C4-2B (cell line): ENCODE measurements around the gene ARHGEF28.

ENCODE experiments used
- ZFX ChIP-seq: fragments of 450-650 bp; IDR thresholded peaks from 2 replicates; pipeline ENCODE4 v1.6.1; 2017
- TF ChIP-seq, protein P1 (sequence below): fragments of 450-650 bp; conservative IDR thresholded peaks from 2 replicates; pipeline ENCODE4 v1.5.1; 2017; ENCODE audit warnings: mild to moderate bottlenecking

GRCh38 chr5:73702534-73702933 lies 76.5 kb downstream of the ARHGEF28 start:
- TF ChIP-seq, protein P1, sequence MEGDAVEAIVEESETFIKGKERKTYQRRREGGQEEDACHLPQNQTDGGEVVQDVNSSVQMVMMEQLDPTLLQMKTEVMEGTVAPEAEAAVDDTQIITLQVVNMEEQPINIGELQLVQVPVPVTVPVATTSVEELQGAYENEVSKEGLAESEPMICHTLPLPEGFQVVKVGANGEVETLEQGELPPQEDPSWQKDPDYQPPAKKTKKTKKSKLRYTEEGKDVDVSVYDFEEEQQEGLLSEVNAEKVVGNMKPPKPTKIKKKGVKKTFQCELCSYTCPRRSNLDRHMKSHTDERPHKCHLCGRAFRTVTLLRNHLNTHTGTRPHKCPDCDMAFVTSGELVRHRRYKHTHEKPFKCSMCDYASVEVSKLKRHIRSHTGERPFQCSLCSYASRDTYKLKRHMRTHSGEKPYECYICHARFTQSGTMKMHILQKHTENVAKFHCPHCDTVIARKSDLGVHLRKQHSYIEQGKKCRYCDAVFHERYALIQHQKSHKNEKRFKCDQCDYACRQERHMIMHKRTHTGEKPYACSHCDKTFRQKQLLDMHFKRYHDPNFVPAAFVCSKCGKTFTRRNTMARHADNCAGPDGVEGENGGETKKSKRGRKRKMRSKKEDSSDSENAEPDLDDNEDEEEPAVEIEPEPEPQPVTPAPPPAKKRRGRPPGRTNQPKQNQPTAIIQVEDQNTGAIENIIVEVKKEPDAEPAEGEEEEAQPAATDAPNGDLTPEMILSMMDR = no peak
- TF ChIP-seq ZFX = no peak
